Lung (tissue), 12 donors: Measurements from ENCODE around the gene CTPS1. TPM values are rescaled to one million over a fixed set of nuclear protein-coding genes. Genes with fewer than 3 reads are reported as not detected.

Source experiments
- ATAC-seq: fragments of 200-7000 bp; cut with Tn5 transposase; one replicate; pipeline ENCODE4 v1.9.1; 2020; ENCODE audit warnings: moderate number of reproducible peaks; ENCODE audit not compliant: insufficient read depth, low FRiP score
- DNase-seq, 3 donors: peaks; one replicate each; pipeline ENCODE4 v3.0.0-alpha.2; 2013 to 2017
- H3K27ac ChIP-seq, 2 donors: one replicate each; pipeline ENCODE4 v1.5.1; 2013; ENCODE audit warnings: mild to moderate bottlenecking in 2 of 2, moderate library complexity in 2 of 2, control low read depth in 1 of 2, inconsistent platforms in 1 of 2, low read depth in 1 of 2, low read length in 1 of 2
- H3K27me3 ChIP-seq, 3 donors: one replicate each; pipeline ENCODE4 v1.5.1; 2013; ENCODE audit warnings: low read length in 2 of 3; ENCODE audit not compliant: control insufficient read depth in 3 of 3, insufficient read depth in 3 of 3
- H3K36me3 ChIP-seq, 4 donors: one replicate each; pipeline ENCODE4 v1.5.1; 2013; ENCODE audit warnings: low read length in 4 of 4, mild to moderate bottlenecking in 1 of 4, moderate library complexity in 1 of 4; ENCODE audit not compliant: control insufficient read depth in 4 of 4, insufficient read depth in 4 of 4
- H3K4me1 ChIP-seq, 5 donors: one replicate each; pipeline ENCODE4 v1.5.1; 2013; ENCODE audit warnings: low read length in 5 of 5, mild to moderate bottlenecking in 2 of 5, moderate library complexity in 1 of 5; ENCODE audit not compliant: control insufficient read depth in 5 of 5, insufficient read depth in 5 of 5
- H3K4me3 ChIP-seq: one replicate; pipeline ENCODE4 v1.5.1; 2013; ENCODE audit warnings: mild to moderate bottlenecking, control low read depth, moderate library complexity
- H3K9ac ChIP-seq, 2 donors: one replicate each; pipeline ENCODE4 v1.5.1; 2013; ENCODE audit warnings: low read length in 2 of 2, control low read depth in 1 of 2; ENCODE audit not compliant: insufficient read depth in 1 of 2
- H3K9me3 ChIP-seq, 4 donors: one replicate each; pipeline ENCODE4 v1.5.1; 2013; ENCODE audit warnings: low read length in 3 of 4, mild to moderate bottlenecking in 1 of 4, moderate library complexity in 1 of 4; ENCODE audit not compliant: control insufficient read depth in 4 of 4, insufficient read depth in 3 of 4
- CTCF ChIP-seq: IDR thresholded peaks from 2 replicates; pipeline ENCODE4 v1.5.1; 2012; ENCODE audit warnings: mild to moderate bottlenecking; ENCODE audit errors: control extremely low read depth, extremely low read depth
- WGBS, 2 donors: extraction: QIAGEN DNeasy Blood & Tissue Kit; methylation state at CpG; one replicate each; pipeline ENCODE4 v1.1.7; 2013; 5-methylcytosine and 5-hydroxymethylcytosine counted together
- polyA plus RNA-seq, 2 donors: library from polyadenylated mRNA; stranded (reverse); fragments of 200-250 nt; gene quantifications; one replicate each; pipeline ENCODE4 v1.2.1, GENCODE V29; 2013
- total RNA-seq, 2 donors: library from RNA; depleted of rRNA in 1 of 2; stranded (reverse); fragments of >200 nt in 1 of 2; gene quantifications; one replicate each; pipeline ENCODE4 v1.2.1, GENCODE V29; 2014 to 2021
- donor health status: control.
- donor health status: control.
- donor health status: Bipolar disorder and iron deficiency.
- donor health status: healthy.
- donor health status: DM: yes; HTN: yes; CAD: no.

CTPS1 gene
- total and polyA plus RNA-seq, 4 donors, result 10.6 to 26.0 (median 19.5) TPM

GRCh38 chr1:41044187-41044586 is 64.7 kb downstream of the CTPS1 start:
- Histone ChIP-seq H3K27me3 (no peaks in the 10 kb centered on the region), H3K27ac (peak overlapping the region in 1 of 2 donors; percentile 74), H3K36me3 (peaks cover 19 to 27% (median 25%) of the 10 kb centered on the region in 4 donors), H3K4me1 (peaks cover 0 to 16% (median 0%) of the 10 kb centered on the region in 5 donors), H3K9ac (no peak overlapping the region), H3K9me3 (no peaks in the 10 kb centered on the region), H3K4me3 (no peak overlapping the region)
- TF ChIP-seq CTCF, result no peak
- ATAC-seq (no peak), DNase-seq (no peak)
- WGBS, 2 donors, result 50 to 69% methylated on average over 2 of the region's 2 CpGs

- peaks cover 0 to 16% (median 0%) of the 10 kb centered on the region in 5 donors for H3K4me1 ChIP-seq
- peak overlapping the region; percentile 75 to 85 for H3K27ac ChIP-seq
- H3K9me3 ChIP-seq, result no peaks in the 10 kb centered on the region
- no peak overlapping the region for H3K9ac ChIP-seq
- WGBS, 2 donors, result 41 to 75% methylated on average over 5 of the region's 5 CpGs
- no peaks in the 10 kb centered on the region for H3K27me3 ChIP-seq
- H3K4me3 ChIP-seq, result no peak overlapping the region
- ATAC-seq (peak; percentile 21), DNase-seq (peak in 2 of 3 donors; percentile 39 to 73)
- peaks cover 20 to 25% (median 23%) of the 10 kb centered on the region in 4 donors for H3K36me3 ChIP-seq
- TF ChIP-seq CTCF, result no peak
Observed at GRCh38 chr1:41045740-41046139, 66.2 kb downstream of the CTPS1 start.

- no peak overlapping the region for H3K4me3 ChIP-seq
- no peak for TF ChIP-seq CTCF
- peak overlapping the region in 1 of 2 donors; percentile 23 for H3K9ac ChIP-seq
Observed at GRCh38 chr1:41046347-41046775, 66.9 kb downstream of the CTPS1 start.

GRCh38 chr1:41048540-41048939 is 69.0 kb downstream of the CTPS1 start:
- no peak overlapping the region for H3K27ac ChIP-seq
- peaks cover 0 to 16% (median 0%) of the 10 kb centered on the region in 5 donors for H3K4me1 ChIP-seq
- DNase-seq (no peak), ATAC-seq (no peak)
- H3K9ac ChIP-seq, result no peak overlapping the region
- H3K27me3 ChIP-seq, result no peaks in the 10 kb centered on the region
- TF ChIP-seq CTCF, result no peak
- H3K9me3 ChIP-seq, result no peaks in the 10 kb centered on the region
- H3K4me3 ChIP-seq, result no peak overlapping the region
- H3K36me3 ChIP-seq, result peaks cover 19 to 32% (median 23%) of the 10 kb centered on the region in 4 donors
- WGBS, 2 donors, result 93 to 98% methylated on average over 3 of the region's 3 CpGs

More at GRCh38 chr1:41046347-41046775, 66.9 kb downstream of the CTPS1 start:
- WGBS, 2 donors, result 67 to 88% methylated on average over 10 of the region's 10 CpGs
- Histone ChIP-seq H3K27me3 (no peaks in the 10 kb centered on the region), H3K36me3 (peaks cover 21 to 25% (median 23%) of the 10 kb centered on the region in 4 donors), H3K27ac (peak overlapping the region; percentile 50 to 85), H3K4me1 (peaks cover 0 to 16% (median 0%) of the 10 kb centered on the region in 5 donors), H3K9me3 (no peaks in the 10 kb centered on the region)
- peak; percentile 54 for ATAC-seq
- DNase-seq, result peak in 2 of 3 donors; percentile 29 to 39
